ENCODE results near the gene YBX1. TPM values are rescaled to one million over a fixed set of nuclear protein-coding genes. Genes with fewer than 3 reads are reported as not detected.
"Not testable (repeated sequence)": the region's sequence is repeated elsewhere in the genome, so short reads cannot be mapped to it uniquely, and the experiment has no call there.

Gene YBX1
- total RNA-seq, 1 donor from 2014 or later, result 356 TPM

- no peak overlapping the region for H3K27ac ChIP-seq
- H3K36me3 ChIP-seq, result peaks cover 73 to 86% of the 10 kb centered on the region in 2 donors
- intact Hi-C loops (cut with DNase I), result no loop called here
- no peaks in the 10 kb centered on the region for H3K4me1 ChIP-seq
- no peak overlapping the region for H3K4me3 ChIP-seq
- no peaks in the 10 kb centered on the region for H3K27me3 ChIP-seq
- no peak for DNase-seq (ENCODE audit: low spot score in 2 of 2)
- TF ChIP-seq, protein P1, sequence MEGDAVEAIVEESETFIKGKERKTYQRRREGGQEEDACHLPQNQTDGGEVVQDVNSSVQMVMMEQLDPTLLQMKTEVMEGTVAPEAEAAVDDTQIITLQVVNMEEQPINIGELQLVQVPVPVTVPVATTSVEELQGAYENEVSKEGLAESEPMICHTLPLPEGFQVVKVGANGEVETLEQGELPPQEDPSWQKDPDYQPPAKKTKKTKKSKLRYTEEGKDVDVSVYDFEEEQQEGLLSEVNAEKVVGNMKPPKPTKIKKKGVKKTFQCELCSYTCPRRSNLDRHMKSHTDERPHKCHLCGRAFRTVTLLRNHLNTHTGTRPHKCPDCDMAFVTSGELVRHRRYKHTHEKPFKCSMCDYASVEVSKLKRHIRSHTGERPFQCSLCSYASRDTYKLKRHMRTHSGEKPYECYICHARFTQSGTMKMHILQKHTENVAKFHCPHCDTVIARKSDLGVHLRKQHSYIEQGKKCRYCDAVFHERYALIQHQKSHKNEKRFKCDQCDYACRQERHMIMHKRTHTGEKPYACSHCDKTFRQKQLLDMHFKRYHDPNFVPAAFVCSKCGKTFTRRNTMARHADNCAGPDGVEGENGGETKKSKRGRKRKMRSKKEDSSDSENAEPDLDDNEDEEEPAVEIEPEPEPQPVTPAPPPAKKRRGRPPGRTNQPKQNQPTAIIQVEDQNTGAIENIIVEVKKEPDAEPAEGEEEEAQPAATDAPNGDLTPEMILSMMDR (IDR thresholded peaks at IDR 0.05), result no peak
- H3K9me3 ChIP-seq, result no peaks in the 10 kb centered on the region
Observed at GRCh38 chr1:42700006-42700405, 17.8 kb downstream of the YBX1 start.

DNA sequence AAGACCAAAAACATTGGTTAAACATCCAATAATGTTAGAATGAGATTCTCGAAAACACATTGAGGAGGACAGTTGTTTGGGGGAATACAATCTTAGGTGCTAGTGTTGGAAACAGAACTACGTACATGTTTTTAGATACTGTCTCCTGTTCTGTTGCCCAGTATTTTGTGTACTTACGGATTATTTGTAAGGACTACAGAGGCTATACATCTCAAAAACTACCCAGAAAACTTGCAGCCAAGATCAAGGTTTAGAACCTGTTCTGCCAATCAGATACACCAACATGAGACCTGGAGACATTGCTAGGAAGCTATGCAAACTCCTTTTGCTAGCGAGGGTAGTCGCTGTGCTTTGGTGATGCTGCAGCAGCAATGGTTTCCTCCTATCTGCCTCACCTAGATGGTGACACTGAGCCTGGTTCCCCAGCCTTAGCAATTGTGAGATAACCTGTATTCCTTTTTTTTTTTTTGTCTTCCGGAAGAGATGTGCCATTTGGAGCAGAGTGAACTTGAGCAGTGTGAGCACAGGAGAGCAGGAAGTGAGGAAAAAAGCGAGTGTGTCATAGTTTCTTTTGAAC, 21.8 kb downstream of the YBX1 start:
- Histone ChIP-seq H3K4me1 (no peaks in the 10 kb centered on the region), H3K27ac (no peak overlapping the region), H3K4me3 (no peak overlapping the region), H3K9me3 (no peaks in the 10 kb centered on the region), H3K36me3 (peaks cover 50 to 87% of the 10 kb centered on the region in 2 donors), H3K27me3 (no peaks in the 10 kb centered on the region)
- intact Hi-C loops (cut with DNase I), result no loop called here
- TF ChIP-seq, protein P1 (IDR thresholded peaks at IDR 0.05), result no peak
- DNase-seq (ENCODE audit: low spot score in 2 of 2), result no peak

- DNase-seq (ENCODE audit: low spot score in 2 of 2); intact Hi-C loops (cut with DNase I): not testable (repeated sequence)
- H3K36me3 ChIP-seq, result peaks cover 0 to 39% of the 10 kb centered on the region in 2 donors
Observed at GRCh38 chr1:42712808-42713207, 30.6 kb downstream of the YBX1 start.

DNA sequence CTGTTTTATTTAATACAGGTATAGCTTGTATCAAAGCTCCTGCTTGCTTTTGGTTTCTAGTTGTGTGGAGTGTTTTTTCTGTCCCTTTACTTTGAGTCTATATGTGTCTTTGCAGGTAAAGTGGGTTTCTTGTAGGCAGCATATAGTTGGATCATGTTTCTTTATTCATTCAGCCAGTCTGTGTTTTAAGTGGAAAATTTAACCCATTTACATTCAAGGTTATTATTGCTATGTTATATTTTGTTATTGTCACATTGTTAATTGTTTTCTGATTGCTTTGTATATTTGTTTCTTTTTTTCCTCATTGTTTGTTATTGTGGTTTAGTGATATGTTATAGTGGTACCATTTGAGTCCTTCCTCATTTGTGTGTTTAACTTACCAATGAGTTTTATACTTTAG, 31.1 kb downstream of the YBX1 start:
- TF ChIP-seq, protein P1 (IDR thresholded peaks at IDR 0.05), result no peak
- Histone ChIP-seq H3K27me3 (no peaks in the 10 kb centered on the region), H3K9me3 (peaks cover 13 to 16% of the 10 kb centered on the region in 2 donors), H3K27ac (no peak overlapping the region), H3K4me3 (no peak overlapping the region), H3K4me1 (no peaks in the 10 kb centered on the region), H3K36me3 (peaks cover 0 to 39% of the 10 kb centered on the region in 2 donors)
- intact Hi-C loops (cut with DNase I), result no loop called here
- DNase-seq (ENCODE audit: low spot score in 2 of 2), result no peak

More at GRCh38 chr1:42712808-42713207, 30.6 kb downstream of the YBX1 start:
- not testable (repeated sequence) for H3K4me3 ChIP-seq, H3K27ac ChIP-seq, H3K27me3 ChIP-seq, H3K4me1 ChIP-seq
- peaks cover 13 to 16% of the 10 kb centered on the region in 2 donors for H3K9me3 ChIP-seq

GRCh38 chr1:42714441-42714840, 32.2 kb downstream of the YBX1 start:
- H3K4me1 ChIP-seq; H3K27me3 ChIP-seq; H3K4me3 ChIP-seq; DNase-seq (ENCODE audit: low spot score in 2 of 2); intact Hi-C loops (cut with DNase I); H3K27ac ChIP-seq: not testable (repeated sequence)
- peaks cover 13 to 16% of the 10 kb centered on the region in 2 donors for H3K9me3 ChIP-seq
- peaks cover 0 to 43% of the 10 kb centered on the region in 2 donors for H3K36me3 ChIP-seq

DNA sequence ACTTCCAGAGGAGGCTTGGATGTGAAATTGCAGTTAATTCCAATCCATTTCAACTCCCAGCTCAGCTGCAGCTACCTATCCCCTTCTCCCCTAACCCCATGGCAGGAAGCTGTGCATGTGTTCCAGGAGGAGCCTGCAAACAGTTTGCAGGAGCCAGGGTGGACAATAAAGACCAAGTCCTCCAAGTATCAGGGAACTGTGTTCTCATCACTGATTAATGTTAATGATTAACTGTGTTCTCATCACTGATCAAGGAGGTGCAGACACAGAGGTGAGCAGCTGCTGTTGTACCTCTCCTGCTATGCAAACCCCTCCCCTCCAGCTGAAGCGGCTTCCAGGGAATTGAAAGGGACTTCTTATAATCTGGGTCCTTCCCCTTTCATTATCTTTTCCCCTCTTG, 38.6 kb downstream of the YBX1 start:
- Histone ChIP-seq H3K9me3 (no peaks in the 10 kb centered on the region), H3K27me3 (no peaks in the 10 kb centered on the region), H3K27ac (no peak overlapping the region), H3K36me3 (peaks cover 0 to 10% of the 10 kb centered on the region in 2 donors), H3K4me3 (no peak overlapping the region), H3K4me1 (no peaks in the 10 kb centered on the region)
- no peak for DNase-seq (ENCODE audit: low spot score in 2 of 2)
- TF ChIP-seq, protein P1 (IDR thresholded peaks at IDR 0.05), result no peak
- intact Hi-C loops (cut with DNase I), result no loop called here

DNA sequence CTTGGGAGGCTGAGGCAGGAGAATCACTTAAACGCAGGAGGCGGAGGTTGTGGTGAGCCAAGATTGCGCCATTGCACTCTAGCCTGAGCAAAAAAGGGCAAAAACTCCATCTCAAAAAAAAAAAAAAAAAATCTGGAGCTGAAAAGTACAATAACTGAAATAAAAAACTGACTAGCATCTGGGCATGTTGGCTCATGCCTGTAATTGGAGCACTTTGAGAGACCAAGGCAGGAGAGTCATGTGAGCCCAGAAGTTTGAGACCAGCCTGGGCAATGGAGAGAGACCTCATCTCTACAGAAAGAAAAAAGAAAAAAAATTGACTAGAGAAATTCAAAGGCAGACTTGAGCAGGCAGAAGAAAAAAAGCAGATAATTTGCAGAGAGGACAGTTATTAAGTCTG, 39.7 kb downstream of the YBX1 start:
- intact Hi-C loops (cut with DNase I), result no loop called here
- no peaks in the 10 kb centered on the region for H3K4me1 ChIP-seq
- no peak overlapping the region for H3K27ac ChIP-seq
- no peaks in the 10 kb centered on the region for H3K9me3 ChIP-seq
- peaks cover 0 to 10% of the 10 kb centered on the region in 2 donors for H3K36me3 ChIP-seq
- DNase-seq (ENCODE audit: low spot score in 2 of 2), result no peak
- TF ChIP-seq, protein P1 (IDR thresholded peaks at IDR 0.05), result no peak
- no peaks in the 10 kb centered on the region for H3K27me3 ChIP-seq
- no peak overlapping the region for H3K4me3 ChIP-seq

DNA sequence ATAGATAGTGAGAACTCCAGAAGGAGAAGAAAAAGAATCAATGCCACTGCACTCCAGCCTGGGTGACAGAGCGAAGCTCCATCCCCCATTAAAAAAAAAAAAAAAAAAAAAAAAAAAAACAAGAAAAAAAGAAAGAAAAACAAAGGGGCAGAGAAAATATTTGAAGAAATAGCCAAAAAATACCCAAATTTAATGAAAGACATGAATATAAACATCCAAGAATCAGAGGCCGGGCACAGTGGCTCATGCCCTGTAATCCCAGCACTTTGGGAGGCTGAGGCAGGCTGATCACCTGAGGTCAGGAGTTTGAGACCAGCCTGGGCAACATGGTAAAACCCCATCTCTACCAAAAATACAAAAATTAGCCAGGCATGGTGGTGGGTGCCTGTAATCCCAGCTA, 40.2 kb downstream of the YBX1 start:
- H3K27ac ChIP-seq; H3K4me1 ChIP-seq; intact Hi-C loops (cut with DNase I); H3K36me3 ChIP-seq; H3K4me3 ChIP-seq; H3K27me3 ChIP-seq; DNase-seq (ENCODE audit: low spot score in 2 of 2); H3K9me3 ChIP-seq: not testable (repeated sequence)

Data from ascending aorta (tissue), 2 donors.